K562 (cell line): Measurements from ENCODE around the gene GPR179. TPM values are rescaled to one million over a fixed set of nuclear protein-coding genes. Genes with fewer than 3 reads are reported as not detected.

Experiments
- BCOR ChIP-seq: fragments of 450-650 bp; IDR thresholded peaks from 2 replicates; pipeline ENCODE4 v1.6.1; 2016
- ETV5 ChIP-seq: sonication (generic); formaldehyde crosslinking; IDR thresholded peaks from 2 replicates; pipeline ENCODE4 v1.4.0; 2020; ENCODE audit warnings: low read depth, mild to moderate bottlenecking, missing genetic modification reagents
- MCM3 ChIP-seq: fragments of 450-650 bp; IDR thresholded peaks from 2 replicates; pipeline ENCODE4 v1.6.1; 2016
- NCOA2 ChIP-seq, 2 experiments: fragments of 450-650 bp; IDR thresholded peaks; 2 replicates each; pipeline ENCODE4 v1.6.1; 2018; ENCODE audit warnings: mild to moderate bottlenecking in 2 of 2, moderate library complexity in 1 of 2; ENCODE audit not compliant: partially characterized antibody in 2 of 2
- NR4A1 ChIP-seq, 2 experiments: fragments of 250-450 bp in 1 of 2; fragments of 450-650 bp in 1 of 2; sonication (Bioruptor Pico) in 1 of 2; IDR thresholded peaks; 2 replicates each; pipeline versions ENCODE4 v1.4.0 to v1.6.1; 2016 to 2020; ENCODE audit warnings: mild to moderate bottlenecking in 2 of 2, missing compliant biosample characterization in 1 of 2, missing genetic modification characterization in 1 of 2, moderate library complexity in 1 of 2
- SMAD4 ChIP-seq: fragments of 250-450 bp; sonication (Bioruptor Pico); conservative IDR thresholded peaks from 2 replicates; pipeline ENCODE4 v1.8.0; 2021; ENCODE audit warnings: inconsistent platforms, mild to moderate bottlenecking, moderate library complexity
- ZBTB7A ChIP-seq: IDR thresholded peaks from 2 replicates; pipeline ENCODE4 v1.6.1; 2011; ENCODE audit warnings: low read depth, mild to moderate bottlenecking, low read length, moderate library complexity, borderline replicate concordance; ENCODE audit not compliant: control insufficient read depth
- ZKSCAN1 ChIP-seq: fragments of 150-350 bp; IDR thresholded peaks from 2 replicates; pipeline ENCODE4 v1.6.1; 2016; ENCODE audit warnings: low read depth, low read length
- ZNF12 ChIP-seq: sonication (generic); formaldehyde crosslinking; IDR thresholded peaks from 2 replicates; pipeline ENCODE4 v1.4.0; 2020; ENCODE audit warnings: mild to moderate bottlenecking, missing genetic modification reagents
- polyA plus RNA-seq, 8 experiments: library from polyadenylated mRNA; depleted of rRNA in 4 of 8; stranded (reverse) in 5 of 8; unstranded in 3 of 8; fragments of >200 nt; fragmentation: Nextera tagmentation in 2 of 8; fragmentation: Illumina TruSeq in 1 of 8; extraction: Ambion mirVana in 2 of 8; extraction: Trizol in 1 of 8; gene quantifications; 2 replicates each; pipeline versions ENCODE4 v1.2.1 to v1.2.3, GENCODE V29; 2011 to 2014; ENCODE audit warnings: inconsistent platforms in 1 of 8, missing spikeins in 1 of 8
- total RNA-seq, 7 experiments: library from RNA; depleted of rRNA in 6 of 7; stranded (reverse); fragments of >200 nt in 6 of 7; fragmentation: Illumina TruSeq in 2 of 7; extraction: Trizol in 2 of 7; gene quantifications; 2 replicates each; pipeline versions ENCODE4 v1.2.1 to v1.2.3, GENCODE V29; 2011 to 2021; ENCODE audit warnings: low replicate concordance in 1 of 7
- TF ChIP-seq, protein P1 (sequence below): fragments of 450-650 bp; IDR thresholded peaks from 2 replicates; pipeline ENCODE4 v1.6.1; 2016; ENCODE audit warnings: antibody characterized with exemption
- TF ChIP-seq, protein P2 (sequence below): fragments of 450-650 bp; IDR thresholded peaks from 2 replicates; pipeline ENCODE4 v1.7.1; 2018; ENCODE audit warnings: mild to moderate bottlenecking, low read depth; ENCODE audit not compliant: partially characterized antibody
- TF ChIP-seq, protein P3 (sequence below): fragments of 450-650 bp; IDR thresholded peaks from 2 replicates; pipeline ENCODE4 v1.6.1; 2016; ENCODE audit warnings: low read depth, mild to moderate bottlenecking, moderate library complexity

Gene GPR179
- total and polyA plus RNA-seq, 9 of the 15 experiments (the other 6 are each of a cell fraction or from before 2014, with no cell fraction given): not detected

DNA sequence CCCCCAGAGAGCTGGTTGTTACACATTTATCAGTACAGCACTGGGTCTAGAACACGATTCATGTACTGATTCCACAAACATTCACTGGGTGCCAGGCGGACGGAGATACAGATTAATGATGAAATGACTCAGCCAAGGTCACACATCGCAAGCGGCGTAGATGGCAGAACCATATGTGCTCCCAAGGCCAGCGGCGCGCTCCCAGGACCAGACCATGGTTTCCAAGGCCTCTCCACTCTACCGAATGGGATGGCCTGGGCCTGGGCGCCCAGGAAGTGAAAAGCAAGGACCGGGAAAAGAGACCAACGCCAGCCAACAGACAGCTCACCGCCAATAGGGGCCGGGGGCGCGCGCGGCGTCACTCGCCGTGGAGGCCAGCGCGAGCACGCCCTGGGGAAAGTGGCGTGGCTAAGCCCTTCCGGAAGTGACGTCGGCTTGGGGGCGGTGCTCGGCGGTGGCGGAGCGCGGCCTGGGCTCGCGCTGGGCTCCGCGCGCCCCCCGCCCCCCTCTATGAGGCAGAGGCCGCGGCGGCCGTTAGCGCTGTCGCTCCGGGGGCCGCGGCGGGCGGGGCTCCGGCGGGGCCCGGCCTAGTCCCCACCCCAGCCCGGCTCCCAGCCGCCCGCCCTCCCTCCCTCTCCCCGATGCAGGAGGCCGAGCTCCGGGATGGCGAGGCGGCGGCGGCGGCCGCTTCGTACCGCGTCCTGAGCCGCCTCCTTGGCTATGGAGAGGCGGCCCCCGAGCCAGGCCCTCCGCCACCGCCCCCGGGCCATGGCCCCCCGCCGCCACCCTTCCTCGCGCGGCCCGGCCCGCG, 7.9 kb upstream of the GPR179 start, which contains the start of gene SOCS7 (continued):
- TF ChIP-seq, protein P1, sequence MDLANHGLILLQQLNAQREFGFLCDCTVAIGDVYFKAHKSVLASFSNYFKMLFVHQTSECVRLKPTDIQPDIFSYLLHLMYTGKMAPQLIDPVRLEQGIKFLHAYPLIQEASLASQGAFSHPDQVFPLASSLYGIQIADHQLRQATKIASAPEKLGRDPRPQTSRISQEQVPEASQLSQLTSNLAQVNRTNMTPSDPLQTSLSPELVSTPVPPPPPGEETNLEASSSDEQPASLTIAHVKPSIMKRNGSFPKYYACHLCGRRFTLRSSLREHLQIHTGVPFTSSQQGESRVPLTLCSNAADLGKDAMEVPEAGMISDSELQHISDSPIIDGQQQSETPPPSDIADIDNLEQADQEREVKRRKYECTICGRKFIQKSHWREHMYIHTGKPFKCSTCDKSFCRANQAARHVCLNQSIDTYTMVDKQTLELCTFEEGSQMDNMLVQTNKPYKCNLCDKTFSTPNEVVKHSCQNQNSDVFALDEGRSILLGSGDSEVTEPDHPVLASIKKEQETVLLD: peak; percentile 78
- TF ChIP-seq ETV5 (CRISPR knock-in tag): no peak
- no peak for TF ChIP-seq ZNF12 (CRISPR knock-in tag)
- no peak for TF ChIP-seq NCOA2 (IDR thresholded peaks at IDR 0.05; ENCODE audit: partially characterized antibody in 2 of 2)
- TF ChIP-seq, protein P2, sequence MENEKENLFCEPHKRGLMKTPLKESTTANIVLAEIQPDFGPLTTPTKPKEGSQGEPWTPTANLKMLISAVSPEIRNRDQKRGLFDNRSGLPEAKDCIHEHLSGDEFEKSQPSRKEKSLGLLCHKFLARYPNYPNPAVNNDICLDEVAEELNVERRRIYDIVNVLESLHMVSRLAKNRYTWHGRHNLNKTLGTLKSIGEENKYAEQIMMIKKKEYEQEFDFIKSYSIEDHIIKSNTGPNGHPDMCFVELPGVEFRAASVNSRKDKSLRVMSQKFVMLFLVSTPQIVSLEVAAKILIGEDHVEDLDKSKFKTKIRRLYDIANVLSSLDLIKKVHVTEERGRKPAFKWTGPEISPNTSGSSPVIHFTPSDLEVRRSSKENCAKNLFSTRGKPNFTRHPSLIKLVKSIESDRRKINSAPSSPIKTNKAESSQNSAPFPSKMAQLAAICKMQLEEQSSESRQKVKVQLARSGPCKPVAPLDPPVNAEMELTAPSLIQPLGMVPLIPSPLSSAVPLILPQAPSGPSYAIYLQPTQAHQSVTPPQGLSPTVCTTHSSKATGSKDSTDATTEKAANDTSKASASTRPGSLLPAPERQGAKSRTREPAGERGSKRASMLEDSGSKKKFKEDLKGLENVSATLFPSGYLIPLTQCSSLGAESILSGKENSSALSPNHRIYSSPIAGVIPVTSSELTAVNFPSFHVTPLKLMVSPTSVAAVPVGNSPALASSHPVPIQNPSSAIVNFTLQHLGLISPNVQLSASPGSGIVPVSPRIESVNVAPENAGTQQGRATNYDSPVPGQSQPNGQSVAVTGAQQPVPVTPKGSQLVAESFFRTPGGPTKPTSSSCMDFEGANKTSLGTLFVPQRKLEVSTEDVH: peak; percentile 60
- TF ChIP-seq, protein P3, sequence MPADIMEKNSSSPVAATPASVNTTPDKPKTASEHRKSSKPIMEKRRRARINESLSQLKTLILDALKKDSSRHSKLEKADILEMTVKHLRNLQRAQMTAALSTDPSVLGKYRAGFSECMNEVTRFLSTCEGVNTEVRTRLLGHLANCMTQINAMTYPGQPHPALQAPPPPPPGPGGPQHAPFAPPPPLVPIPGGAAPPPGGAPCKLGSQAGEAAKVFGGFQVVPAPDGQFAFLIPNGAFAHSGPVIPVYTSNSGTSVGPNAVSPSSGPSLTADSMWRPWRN: no peak
- peak; percentile 94; the same call in 1 of the 2 replicates for TF ChIP-seq ZBTB7A
- peak; percentile 49; the same call in 1 of the 2 replicates for TF ChIP-seq SMAD4 (CRISPR knock-in tag)
- no peak for TF ChIP-seq MCM3
- TF ChIP-seq NR4A1 (CRISPR knock-in tag; IDR thresholded peaks at IDR 0.05): no peak
- no peak for TF ChIP-seq NR4A1 (tag; IDR thresholded peaks at IDR 0.05)
- TF ChIP-seq ZKSCAN1: 0 out of 2 replicates have a peak, but pooled peaks have one; percentile 12
- peak; percentile 88 for TF ChIP-seq BCOR
